GM19239 (cell line): ENCODE data around the gene CELF1.
"Not testable (repeated sequence)": the region's sequence is repeated elsewhere in the genome, so short reads cannot be mapped to it uniquely, and the experiment has no call there.

Experiments
- DNase-seq: peaks from one replicate; pipeline ENCODE4 v3.0.0; 2011; ENCODE audit warnings: low spot score; ENCODE audit not compliant: insufficient read length
- FAIRE-seq: peaks from 2 replicates; lab custom pipeline; 2011; peaks lifted over from hg19 to GRCh38; lab: Jason Lieb, UNC

Gene CELF1

GRCh38 chr11:47546274-47546673 is 6.7 kb downstream of the CELF1 start:
- FAIRE-seq, DNase-seq: not testable (repeated sequence)

GRCh38 chr11:47545298-47545697 is 7.6 kb downstream of the CELF1 start:
- no peak for DNase-seq
- no peak for FAIRE-seq

GRCh38 chr11:47541070-47541469 is 11.9 kb downstream of the CELF1 start:
- DNase-seq: no peak

GRCh38 chr11:47539681-47540039 is 13.3 kb downstream of the CELF1 start:
- no peak for FAIRE-seq
- DNase-seq: no peak

More at GRCh38 chr11:47541070-47541469, 11.9 kb downstream of the CELF1 start:
- no peak for FAIRE-seq

GRCh38 chr11:47538741-47539565 is 14.0 kb downstream of the CELF1 start:
- no peak for DNase-seq
- FAIRE-seq: no peak

- DNase-seq: no peak
- no peak for FAIRE-seq
These were observed 16.0 kb downstream of the CELF1 start for GRCh38 chr11:47536915-47537314.

- FAIRE-seq (no peak), DNase-seq (no peak)
These were observed 18.2 kb downstream of the CELF1 start for GRCh38 chr11:47534704-47535251.

GRCh38 chr11:47533690-47534151 is 19.2 kb downstream of the CELF1 start:
- DNase-seq: no peak
- no peak for FAIRE-seq

GRCh38 chr11:47532597-47533213 is 20.2 kb downstream of the CELF1 start:
- no peak for FAIRE-seq
- DNase-seq: no peak

- no peak for FAIRE-seq
- no peak for DNase-seq
These were observed 21.3 kb downstream of the CELF1 start for GRCh38 chr11:47531666-47532065.

- FAIRE-seq, DNase-seq: not testable (repeated sequence)
These were observed 22.2 kb downstream of the CELF1 start for GRCh38 chr11:47530721-47531120.

GRCh38 chr11:47529951-47530350 is 23.0 kb downstream of the CELF1 start:
- FAIRE-seq (no peak), DNase-seq (no peak)

- FAIRE-seq (no peak), DNase-seq (no peak)
These were observed 25.7 kb downstream of the CELF1 start for GRCh38 chr11:47527186-47527585.

- not testable (repeated sequence) for DNase-seq, FAIRE-seq
These were observed 26.9 kb downstream of the CELF1 start for GRCh38 chr11:47526032-47526431.

- DNase-seq: no peak
These were observed 28.5 kb downstream of the CELF1 start for GRCh38 chr11:47524291-47524874.

GRCh38 chr11:47523490-47524225 is 29.3 kb downstream of the CELF1 start:
- peak; percentile 58 for FAIRE-seq
- no peak for DNase-seq

More at GRCh38 chr11:47524291-47524874, 28.5 kb downstream of the CELF1 start:
- FAIRE-seq: no peak

- peak; percentile 18 for FAIRE-seq
- no peak for DNase-seq
These were observed 34.5 kb downstream of the CELF1 start for GRCh38 chr11:47518212-47518964.

GRCh38 chr11:47516984-47517853 is 35.7 kb downstream of the CELF1 start:
- DNase-seq (no peak), FAIRE-seq (no peak)
